MCF 10A (cell line): Measurements from ENCODE around the gene CCNB1IP1. TPM values are rescaled to one million over a fixed set of nuclear protein-coding genes. Genes with fewer than 3 reads are reported as not detected.

ENCODE experiments used
- BruUV-seq: library from RNA; stranded (reverse); fragments of 400-500 nt; replicated peaks from 2 replicates; lab custom pipeline; 2021; lab: Mats Ljungman, UMichigan
- CTCF ChIA-PET: fragments of 300-600 bp; sonication (Branson Sonifier 250); formaldehyde crosslinking; extraction: SDS; loops from one replicate; lab custom pipeline; 2021; ENCODE audit warnings: antibody characterized with exemption, inconsistent platforms; lab: Yijun Ruan, JAX
- POLR2A ChIA-PET: fragments of 300-600, 350-650 bp; sonication (Branson Sonifier 250); formaldehyde crosslinking; extraction: SDS; loops from one replicate; lab custom pipeline; 2020; ENCODE audit warnings: antibody characterized with exemption, inconsistent platforms; lab: Yijun Ruan, JAX
- DNase-seq: peaks from one replicate; pipeline ENCODE4 v3.0.0-alpha.2; 2018; ENCODE audit not compliant: unreplicated experiment
- H3K27ac Mint-ChIP-seq: one replicate; pipeline ENCODE4 v1.8.0; 2022; ENCODE audit warnings: mild to moderate bottlenecking, low read depth, mixed read lengths; ENCODE audit not compliant: unreplicated experiment
- H3K27me3 Mint-ChIP-seq: one replicate; pipeline ENCODE4 v1.8.0; 2022; ENCODE audit warnings: mixed read lengths; ENCODE audit not compliant: insufficient read depth, unreplicated experiment
- H3K36me3 Mint-ChIP-seq: one replicate; pipeline ENCODE4 v1.8.0; 2022; ENCODE audit warnings: mild to moderate bottlenecking, moderate library complexity, mixed read lengths; ENCODE audit not compliant: insufficient read depth, unreplicated experiment
- H3K4me1 Mint-ChIP-seq: one replicate; pipeline ENCODE4 v1.8.0; 2022; ENCODE audit warnings: mixed read lengths; ENCODE audit not compliant: insufficient read depth, unreplicated experiment
- H3K4me3 Mint-ChIP-seq: one replicate; pipeline ENCODE4 v1.8.0; 2022; ENCODE audit warnings: mild to moderate bottlenecking, moderate library complexity, mixed read lengths; ENCODE audit not compliant: unreplicated experiment
- H3K9me3 Mint-ChIP-seq: one replicate; pipeline ENCODE4 v1.8.0; 2022; ENCODE audit warnings: mixed read lengths; ENCODE audit not compliant: unreplicated experiment
- intact Hi-C: fragments of 100-400 bp; cut with micrococcal nuclease; formaldehyde crosslinking; loops from 2 replicates; pipeline ENCODE4 v1.14.1; 2022
- total RNA-seq: library from RNA; stranded (reverse); gene quantifications from 2 replicates; pipeline ENCODE4 v1.2.3, GENCODE V29; 2022
- TF ChIP-seq, protein P1 (sequence below): fragments of 200-600 bp; IDR thresholded peaks from one replicate; pipeline ENCODE4 v1.8.0; 2022; ENCODE audit warnings: antibody characterized with exemption, mild to moderate bottlenecking; ENCODE audit not compliant: unreplicated experiment

CCNB1IP1 gene
- total RNA-seq, 1 experiment from 2014 or later: 108 TPM

DNA sequence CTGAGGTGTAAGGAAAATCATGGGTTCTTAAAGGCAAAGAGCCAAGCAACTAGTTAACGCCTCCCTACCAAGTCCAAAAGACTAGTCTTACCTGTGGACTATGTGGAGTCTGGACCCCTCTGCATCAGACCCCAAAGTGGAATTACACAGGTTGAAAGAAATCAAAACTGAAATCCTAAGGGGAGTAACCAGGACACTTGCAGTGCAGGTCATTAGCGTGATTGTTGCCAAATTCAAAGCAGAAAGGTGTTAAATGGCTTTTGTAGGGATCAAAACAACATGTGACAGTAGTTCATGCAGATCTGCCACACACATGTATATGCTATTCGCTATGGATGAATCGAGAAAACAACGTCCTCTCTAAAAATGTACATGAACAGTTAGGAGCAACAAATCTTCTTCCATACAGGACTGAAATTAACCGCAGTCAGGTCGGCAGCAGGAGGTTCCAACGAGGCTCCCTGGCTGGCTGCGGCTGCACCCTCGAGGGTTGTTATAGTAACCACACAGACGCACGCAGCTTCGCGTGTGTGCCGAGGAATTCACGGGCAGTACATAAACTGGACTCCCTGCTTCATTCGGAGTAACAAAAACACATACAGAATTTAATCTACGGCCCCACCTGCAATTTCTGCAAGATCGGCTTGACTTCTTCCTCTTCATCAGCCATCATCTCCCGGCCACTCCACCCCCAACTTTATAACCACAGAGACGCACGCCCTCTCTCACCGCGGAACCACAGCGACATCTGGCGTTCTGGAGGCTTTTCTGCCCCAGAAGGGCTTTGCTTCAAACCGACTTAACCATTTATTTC, 27.6 kb downstream of the CCNB1IP1 start, which contains the start of gene TTC5:
Gene TTC5 (minus strand): TSS at position 687 of the 814 bp plus-strand sequence. CDS start 14 bp downstream, at position 673.
- intact Hi-C loops: no loop called here
- H3K4me3 Mint-ChIP-seq: peak within 1 kb of the TSS; percentile 98
- ChIA-PET POLR2A (interaction anchor here (0.7 to 1.5 kb wide), 2 partner anchors 38 to 378 kb away, joined by 3 read pairs; partner anchors contain the start of gene PARP2), CTCF (interaction anchor here (0.6 to 3.7 kb wide), 14 partner anchors 9 to 1058 kb away, joined by 3 to 25 read pairs (median 4); partner anchors contain the start of gene TMEM253)
- peaks cover 16% of the 10 kb centered on the region for H3K4me1 Mint-ChIP-seq
- TF ChIP-seq, protein P1, sequence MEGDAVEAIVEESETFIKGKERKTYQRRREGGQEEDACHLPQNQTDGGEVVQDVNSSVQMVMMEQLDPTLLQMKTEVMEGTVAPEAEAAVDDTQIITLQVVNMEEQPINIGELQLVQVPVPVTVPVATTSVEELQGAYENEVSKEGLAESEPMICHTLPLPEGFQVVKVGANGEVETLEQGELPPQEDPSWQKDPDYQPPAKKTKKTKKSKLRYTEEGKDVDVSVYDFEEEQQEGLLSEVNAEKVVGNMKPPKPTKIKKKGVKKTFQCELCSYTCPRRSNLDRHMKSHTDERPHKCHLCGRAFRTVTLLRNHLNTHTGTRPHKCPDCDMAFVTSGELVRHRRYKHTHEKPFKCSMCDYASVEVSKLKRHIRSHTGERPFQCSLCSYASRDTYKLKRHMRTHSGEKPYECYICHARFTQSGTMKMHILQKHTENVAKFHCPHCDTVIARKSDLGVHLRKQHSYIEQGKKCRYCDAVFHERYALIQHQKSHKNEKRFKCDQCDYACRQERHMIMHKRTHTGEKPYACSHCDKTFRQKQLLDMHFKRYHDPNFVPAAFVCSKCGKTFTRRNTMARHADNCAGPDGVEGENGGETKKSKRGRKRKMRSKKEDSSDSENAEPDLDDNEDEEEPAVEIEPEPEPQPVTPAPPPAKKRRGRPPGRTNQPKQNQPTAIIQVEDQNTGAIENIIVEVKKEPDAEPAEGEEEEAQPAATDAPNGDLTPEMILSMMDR: peak; percentile 79
- H3K9me3 Mint-ChIP-seq: no peaks in the 10 kb centered on the region
- H3K27me3 Mint-ChIP-seq: no peaks in the 10 kb centered on the region
- TSS peak; percentile 64 for BruUV-seq
- peak within 1 kb of the TSS; percentile 92 for H3K27ac Mint-ChIP-seq
- DNase-seq: peak; percentile 84
- H3K36me3 Mint-ChIP-seq: peaks cover 24% of the 10 kb centered on the region

DNA sequence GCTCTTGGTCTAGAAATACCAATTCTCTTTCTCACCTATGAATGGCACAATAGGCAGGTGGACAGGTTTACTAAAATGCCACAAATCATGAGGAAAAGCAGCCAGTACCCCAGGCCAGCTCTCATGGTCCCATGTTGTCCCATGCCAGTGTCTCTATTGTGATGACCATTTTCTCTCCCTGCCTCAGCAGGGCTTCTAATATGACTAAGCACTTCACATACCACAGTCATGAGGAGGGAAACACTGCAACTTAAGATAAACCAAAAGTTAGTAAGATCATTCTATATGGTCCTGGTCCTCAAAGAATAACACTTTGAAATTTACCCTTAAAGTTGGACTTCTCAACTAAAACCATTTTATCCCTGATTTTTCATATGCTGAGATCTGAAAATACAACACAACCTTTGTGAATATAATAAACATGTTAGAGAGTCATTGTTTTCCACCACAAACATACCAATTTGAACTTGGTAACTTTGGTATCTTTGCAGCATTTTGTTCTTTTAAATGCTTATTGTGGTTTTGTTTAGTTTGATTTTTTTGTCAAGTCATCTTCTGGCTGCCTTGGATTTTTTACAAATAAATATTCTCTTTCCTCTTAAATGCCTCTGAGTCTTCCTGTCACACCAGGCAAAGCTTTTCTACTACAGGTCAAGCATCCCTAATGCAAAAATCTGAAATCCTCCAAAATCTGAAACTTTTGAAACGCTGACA, 30.9 kb downstream of the CCNB1IP1 start:
- Mint-ChIP-seq H3K27me3 (no peaks in the 10 kb centered on the region), H3K36me3 (peaks cover 48% of the 10 kb centered on the region), H3K4me3 (no peak overlapping the region), H3K4me1 (peaks cover 16% of the 10 kb centered on the region), H3K27ac (no peak overlapping the region), H3K9me3 (no peaks in the 10 kb centered on the region)
- intact Hi-C loops: no loop called here
- TF ChIP-seq, protein P1: no peak
- POLR2A ChIA-PET: interaction anchor here (0.5 kb wide), 1 partner anchor 10 kb away, joined by 3 read pairs; no protein-coding TSS in a partner anchor
- DNase-seq: no peak
- CTCF ChIA-PET: interaction anchor here (0.6 to 0.8 kb wide), 3 partner anchors 9 to 125 kb away, joined by 3 read pairs; no protein-coding TSS in a partner anchor
- BruUV-seq: no TSS peak

DNA sequence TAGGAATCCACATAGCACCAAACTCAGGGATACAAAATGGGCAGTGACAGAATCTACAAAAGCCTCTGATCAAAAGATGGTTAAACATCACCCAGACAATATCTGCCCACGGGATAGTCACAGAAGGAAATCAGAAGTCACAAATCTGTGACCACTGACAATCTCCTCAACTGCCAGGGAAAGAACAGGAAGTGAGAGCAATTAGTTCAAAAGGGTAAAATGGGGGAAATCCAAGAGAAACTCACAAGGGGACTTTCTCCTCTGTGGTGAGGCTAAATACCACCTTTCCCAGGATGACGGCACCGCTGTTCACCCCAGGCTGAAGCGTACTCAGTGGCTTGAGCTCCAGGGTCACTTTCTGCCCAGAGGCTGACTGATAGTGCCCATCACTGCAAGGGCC, 38.0 kb downstream of the CCNB1IP1 start:
- CTCF ChIA-PET: no interaction called here
- no TSS peak for BruUV-seq
- H3K36me3 Mint-ChIP-seq: peaks cover 71% of the 10 kb centered on the region
- H3K27me3 Mint-ChIP-seq: no peaks in the 10 kb centered on the region
- H3K9me3 Mint-ChIP-seq: no peaks in the 10 kb centered on the region
- TF ChIP-seq, protein P1: no peak
- H3K4me3 Mint-ChIP-seq: no peak overlapping the region
- no peaks in the 10 kb centered on the region for H3K4me1 Mint-ChIP-seq
- no peak for DNase-seq
- no peak overlapping the region for H3K27ac Mint-ChIP-seq
- intact Hi-C loops: no loop called here
- POLR2A ChIA-PET: interaction anchor here (0.5 kb wide), 1 partner anchor 1702 kb away, joined by 3 read pairs; no protein-coding TSS in a partner anchor
